NCI-H2196 (cell line): ENCODE measurements around the gene ATP13A1.
"Not testable (repeated sequence)": the region's sequence is repeated elsewhere in the genome, so short reads cannot be mapped to it uniquely, and the experiment has no call there.

ENCODE experiments used
- DNase-seq: peaks from one replicate; lab custom pipeline; 2025; ENCODE audit not compliant: unreplicated experiment; lab: John Stamatoyannopoulos, UW

The ATP13A1 gene

DNA sequence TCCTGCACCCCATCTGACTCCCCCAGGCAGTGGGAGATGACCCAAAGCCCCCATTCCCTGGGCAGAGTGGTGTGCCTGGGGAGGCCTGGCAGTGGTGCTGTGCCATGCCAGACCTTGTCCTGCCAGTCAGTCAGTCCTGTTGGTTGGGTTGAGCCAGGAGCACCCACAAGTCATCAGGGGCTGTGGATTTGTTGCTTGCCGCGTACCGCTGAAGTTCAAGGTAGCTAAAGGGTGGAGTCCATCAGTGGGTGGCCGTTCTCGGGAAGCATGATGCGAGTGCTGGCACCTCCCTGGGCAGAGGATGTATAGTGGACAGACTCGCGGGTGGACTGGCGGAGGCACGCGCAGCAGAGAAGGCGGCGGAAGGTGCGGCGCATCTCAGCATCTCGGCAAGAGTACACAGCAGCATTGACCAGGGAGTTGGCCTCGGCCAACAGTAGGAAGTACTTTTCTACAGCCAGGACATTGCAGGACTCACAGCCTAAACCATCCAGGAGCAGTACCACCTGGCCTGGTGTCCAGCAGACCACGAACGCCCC, 39.4 kb downstream of the ATP13A1 start:
- DNase-seq, result no peak

DNA sequence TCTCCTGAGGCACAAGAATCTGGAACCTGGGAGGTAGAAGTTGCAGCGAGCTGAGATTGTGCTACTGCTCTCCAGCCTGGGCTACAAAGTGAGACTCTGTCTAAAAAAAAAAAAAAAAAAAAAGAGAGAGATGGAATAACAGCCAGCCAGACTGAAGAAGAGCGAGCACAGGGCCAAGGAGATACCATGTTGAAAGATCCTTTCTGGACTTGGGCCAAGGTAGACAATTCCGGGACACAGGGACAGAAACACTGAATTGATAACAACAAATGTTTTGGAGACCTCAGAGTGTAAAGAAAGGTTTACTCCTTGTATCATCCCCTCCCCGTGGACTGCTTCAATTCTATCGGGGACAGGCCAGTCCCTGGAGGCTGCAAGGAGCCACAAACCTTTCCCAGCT, 40.1 kb downstream of the ATP13A1 start:
- no peak for DNase-seq

DNA sequence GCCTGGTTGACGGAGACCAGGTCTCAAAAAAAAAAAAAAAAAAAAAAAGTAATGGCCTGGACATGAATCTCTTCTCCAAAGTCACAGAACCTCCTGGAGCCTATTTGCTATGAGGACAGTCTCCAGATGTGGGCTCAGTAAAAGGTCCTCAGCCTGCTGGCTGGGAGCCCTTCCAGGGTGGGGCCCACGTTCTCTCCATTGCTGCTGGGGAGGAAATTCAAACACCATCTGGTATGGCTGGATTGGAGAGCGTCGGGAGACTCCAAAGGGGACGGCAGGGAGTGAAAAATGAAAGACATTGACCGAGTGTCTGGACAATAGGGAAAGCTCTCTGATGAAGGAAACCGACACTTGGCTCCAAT, 43.6 kb downstream of the ATP13A1 start:
- no peak for DNase-seq

DNA sequence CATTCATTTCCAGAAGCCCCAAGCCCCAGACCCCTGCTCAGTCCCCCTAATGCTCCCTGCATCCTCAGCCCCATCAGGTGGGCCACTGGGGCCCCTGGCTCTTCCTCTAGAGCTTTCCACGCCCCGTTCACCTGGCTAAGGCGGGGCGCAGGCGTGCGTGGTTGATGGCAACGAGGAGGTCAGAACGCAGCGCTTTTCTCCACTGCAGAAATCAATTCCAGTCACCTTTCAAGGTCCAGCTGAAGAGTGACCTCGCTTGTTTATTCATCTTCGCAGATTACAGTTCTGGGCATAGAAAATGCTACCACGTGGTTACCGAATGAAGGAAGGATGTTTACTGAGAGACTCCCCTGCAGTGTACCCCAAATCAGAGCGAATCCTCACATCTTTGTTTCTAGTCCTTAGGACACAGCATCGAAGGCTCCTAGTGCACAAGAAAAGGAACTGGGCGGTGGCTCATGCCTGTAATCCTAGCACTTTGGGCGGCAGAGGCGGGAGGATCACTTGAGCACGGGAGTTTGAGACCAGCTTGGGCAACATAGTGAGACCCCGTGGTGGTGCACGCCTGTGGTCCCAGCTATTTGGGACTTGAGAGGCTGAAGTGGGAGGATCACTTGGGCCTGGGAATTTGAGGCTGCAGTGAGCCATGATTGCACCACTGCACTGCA, 44.2 kb downstream of the ATP13A1 start:
- peak; percentile 54 for DNase-seq

DNA sequence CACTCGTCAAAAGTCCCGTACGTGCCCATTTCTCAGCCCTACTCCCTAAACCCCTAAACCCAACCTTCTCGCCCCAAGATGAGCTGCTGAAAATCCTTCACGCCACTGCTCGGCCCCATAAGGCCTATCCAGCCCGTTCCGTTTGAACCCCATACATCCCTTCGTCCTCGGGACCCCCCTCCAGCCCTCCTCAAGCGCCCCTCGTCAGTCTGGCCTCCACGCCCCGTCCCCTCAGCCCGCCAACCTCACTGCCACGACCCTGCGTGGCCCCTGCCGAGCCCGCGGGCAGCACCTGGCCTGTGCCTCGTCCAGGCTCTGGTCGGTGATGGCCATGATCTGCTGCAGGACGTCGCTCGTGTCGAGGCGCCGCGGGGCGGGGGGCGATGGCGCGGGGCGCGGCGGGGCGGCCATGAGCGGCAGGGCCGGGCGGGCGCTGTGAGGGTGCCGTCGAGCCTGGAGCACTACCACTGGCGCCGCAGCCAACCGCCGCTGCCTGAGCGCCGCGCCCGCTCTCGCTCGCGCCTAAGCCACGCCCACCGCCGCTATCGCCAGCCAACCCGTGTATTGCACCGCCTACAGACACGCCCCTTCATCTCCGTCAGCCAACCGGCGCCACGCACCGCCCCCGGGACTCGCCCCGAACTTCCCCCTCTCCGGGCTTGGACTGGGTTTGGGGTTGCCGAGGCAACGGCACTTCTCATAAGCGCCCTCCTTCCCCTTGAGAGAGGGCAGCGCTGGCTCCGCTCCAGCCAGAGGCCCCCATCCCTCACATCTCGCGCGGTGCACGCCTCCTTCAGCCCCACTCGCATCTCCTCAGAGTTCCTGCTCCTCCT, 45.0 kb downstream of the ATP13A1 start, which contains the start of gene PBX4:
PBX4 (minus strand) TSS at position 469 of the 833 bp plus-strand sequence; CDS start at position 411, 58 bp downstream.
- peak; percentile 98 for DNase-seq

DNA sequence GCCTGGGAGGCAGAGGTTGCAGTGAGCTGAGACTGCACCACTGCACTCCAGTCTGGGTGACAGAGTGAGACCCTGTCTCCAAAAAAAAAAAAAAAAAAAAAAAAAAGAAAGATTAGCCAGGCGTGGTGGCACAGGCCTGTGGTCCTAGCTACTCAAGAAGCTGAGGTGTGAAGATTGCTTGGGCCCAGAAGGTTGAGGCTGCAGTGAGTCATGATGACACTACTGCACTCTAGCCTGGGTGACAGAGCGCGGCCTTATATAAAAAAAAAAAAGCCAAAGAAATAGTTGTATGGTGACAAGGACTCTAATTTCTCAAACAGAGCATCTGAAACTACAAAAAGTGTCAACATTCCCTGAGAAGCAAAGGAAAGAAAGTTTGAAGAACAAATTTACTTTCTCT, 48.4 kb downstream of the ATP13A1 start:
- DNase-seq, result no peak

DNA sequence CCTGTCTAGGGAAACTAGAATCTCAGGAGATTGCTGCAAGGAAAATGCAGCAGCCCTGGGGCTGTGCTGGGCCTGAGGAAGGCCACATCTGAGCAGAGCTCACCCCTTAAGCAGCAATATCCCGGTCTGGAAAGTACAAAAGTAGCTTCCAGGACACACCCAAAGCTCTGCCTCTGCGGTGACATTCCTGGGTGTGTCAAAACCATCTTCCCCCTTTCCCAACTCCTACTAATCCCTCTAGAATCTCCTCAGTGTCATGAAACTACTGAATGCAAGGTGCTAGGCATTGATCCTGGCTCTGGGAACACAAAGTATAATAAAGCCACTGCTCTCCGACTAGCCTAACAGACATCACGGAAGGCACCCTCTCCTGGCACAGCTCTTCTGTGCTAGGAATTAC, 50.0 kb downstream of the ATP13A1 start:
- DNase-seq, result no peak

DNA sequence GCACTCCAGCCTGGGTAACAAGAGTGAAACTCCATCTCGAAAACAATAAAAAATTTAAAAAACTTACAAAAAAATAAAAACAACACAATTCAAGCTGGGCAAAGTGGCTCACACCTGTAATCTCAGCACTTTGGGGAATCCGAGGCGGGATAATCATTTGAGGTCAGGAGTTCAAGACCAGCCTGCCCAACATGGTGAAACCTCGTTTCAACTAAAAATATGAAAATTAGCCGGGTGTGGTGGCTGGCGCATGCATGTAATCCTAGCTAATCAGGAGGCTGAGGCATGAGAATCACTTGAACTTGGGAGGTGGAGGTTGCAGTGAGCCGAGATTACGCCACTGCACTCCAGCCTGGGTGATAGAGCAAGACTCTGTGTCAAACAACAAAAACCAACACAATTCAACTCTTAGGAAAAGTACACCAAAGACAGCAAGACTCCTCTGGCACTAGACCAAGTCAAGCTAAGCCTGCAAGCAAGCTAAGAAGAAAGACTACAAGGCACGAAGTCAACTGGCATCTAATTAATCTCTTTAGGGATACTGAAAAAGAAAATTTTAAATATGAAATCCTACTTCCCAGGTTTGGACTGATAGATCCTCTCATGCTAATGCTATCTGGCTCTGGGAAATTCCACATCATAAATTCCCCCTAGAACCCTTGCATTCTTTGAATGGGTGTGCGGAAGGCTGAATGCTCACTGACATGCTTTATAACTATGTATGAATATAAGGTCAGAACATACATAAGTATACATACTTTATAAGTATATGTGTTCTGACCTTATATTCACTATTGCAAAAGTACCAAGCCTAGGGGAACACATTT, 52.9 kb downstream of the ATP13A1 start:
- DNase-seq, result no peak

DNA sequence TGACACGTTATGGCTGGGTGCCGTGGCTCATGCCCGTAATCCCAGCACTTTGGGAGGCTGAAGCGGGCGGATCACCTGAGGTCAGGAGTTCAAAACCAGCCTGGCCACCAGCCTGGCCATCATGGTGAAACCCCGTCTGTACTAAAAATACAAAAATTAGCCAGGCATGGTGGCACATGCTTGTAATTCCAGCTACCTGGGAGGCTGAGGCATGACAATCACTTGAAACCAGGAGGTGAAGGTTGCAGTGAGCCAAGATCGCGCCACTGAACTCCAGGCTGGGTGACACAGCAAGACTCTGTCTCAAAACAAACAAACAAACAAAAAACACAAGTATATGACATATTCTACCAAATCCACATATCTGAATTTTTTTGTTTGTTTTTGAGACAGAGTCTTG, 56.8 kb downstream of the ATP13A1 start:
- DNase-seq, result not testable (repeated sequence)

DNA sequence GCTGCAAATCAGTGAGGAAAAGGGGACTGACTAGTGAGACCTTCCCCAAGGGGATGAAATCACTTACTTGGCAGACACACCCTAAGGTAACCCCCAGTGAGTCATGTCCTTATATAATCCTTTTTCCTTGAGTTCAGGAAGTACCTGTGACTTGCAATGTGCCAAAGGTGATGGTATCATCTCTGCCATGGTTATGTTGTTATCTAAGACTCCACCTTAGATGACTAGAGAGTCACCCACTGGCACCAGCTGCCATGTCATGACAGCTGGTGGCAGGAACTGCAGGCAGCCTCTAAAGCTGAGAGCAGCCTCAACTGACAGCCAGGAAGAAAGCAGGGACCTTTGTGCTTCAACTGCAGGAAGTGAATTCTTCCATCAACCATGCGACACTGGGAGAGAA, 57.5 kb downstream of the ATP13A1 start:
- DNase-seq, result no peak

DNA sequence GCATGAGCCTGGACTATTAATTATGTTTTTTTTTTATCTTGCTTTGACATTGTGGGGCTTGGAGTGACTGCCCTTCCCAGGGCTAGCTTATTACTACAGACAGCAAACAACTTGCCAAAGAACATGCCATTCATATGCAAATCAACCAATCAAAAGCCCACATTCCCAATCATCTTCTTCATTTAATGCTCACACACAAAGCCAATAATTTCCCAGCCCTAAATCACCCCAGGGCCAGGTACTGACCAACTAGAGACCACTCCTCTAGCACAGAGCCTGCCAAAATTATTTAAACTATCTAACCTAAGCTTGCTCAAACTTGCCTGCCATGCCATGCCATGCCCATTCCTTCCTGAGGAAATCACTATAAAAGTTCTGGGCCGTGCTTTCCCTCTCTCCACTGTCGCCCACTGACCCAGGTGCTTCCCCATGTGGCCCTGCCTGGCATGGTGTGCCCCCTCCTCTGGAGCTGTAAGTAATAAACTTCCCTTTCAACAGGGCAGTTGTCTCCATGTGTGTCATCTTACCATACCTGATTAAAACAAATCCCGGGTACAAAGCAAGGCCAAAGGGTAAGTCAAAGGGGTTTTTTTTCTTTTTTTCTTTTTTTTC, 60.7 kb downstream of the ATP13A1 start:
- DNase-seq, result no peak

DNA sequence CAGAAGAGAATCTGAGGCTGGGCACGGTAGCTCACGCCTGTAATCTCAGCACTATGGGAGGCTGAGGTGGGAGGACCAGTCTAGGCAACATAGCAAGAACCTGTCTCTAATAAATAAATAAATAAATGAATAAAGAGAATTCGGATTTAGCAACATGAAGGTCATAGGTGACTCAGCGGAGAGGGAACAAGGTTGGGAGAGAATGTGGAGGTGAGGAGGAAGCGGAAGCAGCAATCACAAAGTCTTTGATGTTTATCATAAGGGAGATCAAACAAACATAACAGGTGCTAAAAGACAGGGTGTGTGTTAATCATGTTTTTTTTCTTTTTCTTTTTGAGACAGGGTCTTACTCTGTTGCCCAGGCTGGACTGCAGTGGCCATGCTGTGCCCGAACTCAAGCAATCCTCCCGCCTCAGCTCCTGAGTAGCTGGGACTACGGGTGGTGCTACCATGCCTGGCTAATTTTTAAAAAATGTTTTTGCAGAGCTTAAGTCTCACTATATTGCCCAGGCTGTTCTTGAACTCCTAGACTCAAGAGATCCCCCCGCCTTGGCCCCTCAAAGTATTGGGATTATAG, 61.3 kb downstream of the ATP13A1 start:
- no peak for DNase-seq

DNA sequence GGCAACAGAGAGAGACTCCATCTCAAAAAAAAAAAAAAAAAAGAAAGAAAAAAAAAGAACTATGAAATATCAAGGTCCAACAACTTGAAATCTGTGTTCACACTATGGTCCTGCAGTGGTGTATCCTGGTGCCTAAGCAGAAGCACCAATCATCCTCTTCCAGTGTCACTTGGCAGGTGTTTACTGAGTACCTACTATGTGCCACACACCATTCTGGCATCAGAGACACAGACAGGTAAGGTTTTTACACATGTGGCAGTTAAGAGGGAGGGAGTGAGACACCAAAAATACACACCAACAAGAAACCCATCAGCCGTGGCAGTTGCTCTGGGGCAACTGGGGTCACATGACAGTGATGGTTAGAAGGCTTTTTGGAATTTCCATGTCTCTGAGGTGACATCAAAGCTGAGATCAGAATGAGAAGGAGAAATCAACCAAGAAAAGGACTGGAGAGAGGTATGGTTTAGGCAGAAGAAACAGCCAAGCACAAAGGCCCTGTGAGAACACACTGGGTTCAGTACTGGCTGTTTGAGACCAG, 62.6 kb downstream of the ATP13A1 start:
- no peak for DNase-seq

DNA sequence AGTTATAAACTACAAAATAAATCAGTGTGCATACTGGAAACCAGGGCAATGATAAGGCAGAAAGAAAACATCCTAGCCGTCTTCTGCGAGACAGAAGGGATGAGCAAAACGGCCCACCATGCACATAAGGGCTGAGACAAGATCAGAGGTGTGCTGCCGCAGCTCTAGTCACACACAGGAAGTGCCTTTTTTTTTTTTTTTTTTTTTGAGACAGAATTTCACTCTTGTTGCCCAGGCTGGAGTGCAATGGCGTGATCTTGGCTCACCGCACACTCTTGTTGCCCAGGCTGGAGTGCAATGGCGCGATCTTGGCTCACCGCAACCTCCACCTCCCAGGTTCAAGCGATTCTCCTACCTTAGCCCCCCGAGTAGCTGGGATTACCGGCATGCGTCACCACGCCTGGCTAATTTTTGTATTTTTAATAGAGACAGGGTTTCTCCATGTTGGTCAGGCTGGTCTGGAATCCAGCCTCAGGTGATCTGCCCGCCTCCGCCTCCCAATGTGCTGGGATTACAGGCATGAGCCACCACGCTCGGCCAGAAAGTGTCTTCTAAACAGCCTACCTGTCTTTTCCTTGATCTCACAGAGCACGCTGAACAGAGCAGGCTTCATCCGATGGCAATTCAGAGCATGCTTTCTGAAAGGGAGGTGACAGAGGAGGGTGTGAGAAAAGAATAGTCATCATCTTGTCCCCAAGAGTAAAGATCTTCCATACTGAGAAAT, 64.6 kb downstream of the ATP13A1 start:
- DNase-seq, result not testable (repeated sequence)

DNA sequence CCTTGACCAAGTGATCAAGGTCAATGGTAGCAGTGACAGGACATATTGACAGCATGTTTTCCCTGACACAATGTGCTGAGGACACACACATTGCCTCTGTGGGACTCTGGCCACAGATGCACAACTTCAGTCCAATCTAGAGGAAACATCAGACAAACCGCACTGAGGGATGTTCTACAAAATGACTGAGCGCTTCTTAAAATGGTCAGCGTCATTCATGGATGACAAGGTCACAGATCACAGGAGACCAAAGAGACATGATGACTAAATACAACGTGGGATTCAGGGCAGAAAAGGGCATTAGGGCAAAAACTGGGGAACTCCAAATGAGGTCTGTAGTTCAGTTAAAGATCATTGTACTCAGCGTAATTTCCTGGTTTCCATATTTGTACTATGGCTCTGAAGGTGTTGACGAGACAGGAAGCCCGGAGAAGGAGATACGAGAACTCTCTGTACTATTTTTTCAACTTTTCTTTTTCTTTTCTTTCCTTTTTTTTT, 65.6 kb downstream of the ATP13A1 start:
- no peak for DNase-seq
